UCSD-AML1 (cell line): ENCODE measurements around the gene KRTAP6-3.

ENCODE experiments used
- DNase-seq: peaks from one replicate; lab custom pipeline; 2025; ENCODE audit not compliant: unreplicated experiment; lab: John Stamatoyannopoulos, UW

The KRTAP6-3 gene, protein sequence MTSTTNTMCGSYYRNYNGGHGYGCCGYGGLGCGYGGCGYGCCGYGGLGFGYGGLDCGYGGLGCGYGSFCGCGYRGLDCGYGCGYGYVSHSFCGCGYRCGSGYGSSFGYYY

GRCh38 chr21:30592140-30592539 lies at the start of gene KRTAP6-3:
Gene KRTAP6-3 (plus strand): TSS chr21:30592440. CDS start chr21:30592446, 6 bp downstream.
- DNase-seq: no peak

- no peak for DNase-seq
Measured at GRCh38 chr21:30552782-30553181, 39.5 kb upstream of the KRTAP6-3 start.

GRCh38 chr21:30555095-30555494 lies 37.1 kb upstream of the KRTAP6-3 start:
- DNase-seq: no peak

GRCh38 chr21:30561264-30561895 lies 30.9 kb upstream of the KRTAP6-3 start, which contains the start of gene KRTAP19-7:
Gene KRTAP19-7 (minus strand): TSS chr21:30561314. CDS start chr21:30561289, 25 bp downstream.
- no peak for DNase-seq

DNA sequence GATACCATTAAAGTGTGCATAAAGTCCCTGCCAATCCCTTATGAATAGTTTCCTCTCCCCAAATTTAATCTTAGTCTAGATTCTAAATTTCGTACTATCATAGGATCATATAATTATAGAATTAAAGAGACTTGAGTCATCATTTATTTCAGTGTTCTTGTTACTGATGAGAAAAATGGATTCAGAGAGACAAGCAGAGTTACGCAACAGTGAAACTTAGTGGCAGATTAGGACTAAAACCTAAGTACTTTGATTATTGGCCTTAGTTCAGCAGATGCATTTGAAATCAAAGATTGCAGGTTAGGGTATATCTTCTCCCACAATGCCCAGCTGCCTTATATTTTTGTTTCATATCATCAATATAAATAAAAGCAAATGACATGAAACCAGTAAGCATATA lies 30.3 kb upstream of the KRTAP6-3 start:
- no peak for DNase-seq

GRCh38 chr21:30563072-30563471 lies 29.2 kb upstream of the KRTAP6-3 start:
- no peak for DNase-seq

DNA sequence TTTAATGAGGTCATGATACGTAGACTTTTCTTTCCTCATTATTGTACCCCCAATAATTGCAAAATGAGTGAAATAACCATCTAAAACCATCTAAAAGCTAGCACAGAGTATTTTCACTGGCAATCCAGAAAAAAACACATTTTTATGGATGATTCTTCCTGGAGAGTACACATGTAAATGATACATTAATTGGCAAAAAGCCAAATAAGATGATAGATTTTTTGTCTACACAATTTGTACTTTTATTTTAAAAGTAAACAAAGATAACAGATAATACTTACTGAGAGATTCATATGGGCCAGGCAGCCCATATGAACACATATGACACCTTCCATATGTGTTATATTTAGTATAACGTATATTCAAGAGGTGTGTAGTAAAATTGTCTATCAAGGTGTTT lies 28.6 kb upstream of the KRTAP6-3 start:
- DNase-seq: no peak

GRCh38 chr21:30567617-30568016 lies 24.6 kb upstream of the KRTAP6-3 start:
- no peak for DNase-seq

DNA sequence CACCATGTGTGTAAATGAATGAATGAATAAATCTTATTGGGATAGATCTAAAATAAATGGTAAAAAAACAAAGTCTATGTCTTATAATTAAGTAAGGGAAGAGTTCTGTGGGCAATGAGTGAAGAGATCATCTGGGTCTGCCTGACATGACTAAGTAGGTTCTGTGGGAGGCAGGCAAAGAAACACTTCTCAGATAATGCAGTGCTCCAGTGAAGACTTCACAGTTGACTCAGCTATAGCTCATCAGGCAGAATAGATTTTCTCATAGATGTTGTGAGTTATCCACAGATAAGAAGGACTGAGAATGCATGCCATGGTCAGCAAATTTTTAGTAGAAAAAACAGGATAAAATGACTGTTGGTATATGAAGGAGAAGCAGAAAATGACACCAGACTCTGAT lies 14.5 kb upstream of the KRTAP6-3 start:
- DNase-seq: no peak

GRCh38 chr21:30579346-30579745 lies 12.9 kb upstream of the KRTAP6-3 start:
- no peak for DNase-seq

DNA sequence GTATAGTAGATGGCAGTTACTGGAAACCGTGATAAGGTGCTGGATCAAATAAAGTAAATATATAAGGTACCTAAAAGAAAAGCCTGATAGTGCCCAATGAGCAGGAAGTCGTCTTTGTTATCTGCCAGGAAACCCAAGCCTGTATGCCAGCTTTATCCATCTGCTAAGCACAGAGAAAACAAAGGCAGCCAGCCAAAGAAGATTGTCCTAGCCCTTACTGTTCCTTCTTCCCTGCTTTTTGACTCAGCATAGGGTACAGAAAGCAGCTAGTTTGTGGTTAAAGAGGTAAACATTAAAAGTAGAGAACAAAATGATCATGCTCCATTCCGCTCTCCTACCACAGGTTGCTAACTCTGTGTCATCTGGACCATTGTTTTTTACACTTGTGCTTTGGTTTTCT lies 12.1 kb upstream of the KRTAP6-3 start:
- no peak for DNase-seq

DNA sequence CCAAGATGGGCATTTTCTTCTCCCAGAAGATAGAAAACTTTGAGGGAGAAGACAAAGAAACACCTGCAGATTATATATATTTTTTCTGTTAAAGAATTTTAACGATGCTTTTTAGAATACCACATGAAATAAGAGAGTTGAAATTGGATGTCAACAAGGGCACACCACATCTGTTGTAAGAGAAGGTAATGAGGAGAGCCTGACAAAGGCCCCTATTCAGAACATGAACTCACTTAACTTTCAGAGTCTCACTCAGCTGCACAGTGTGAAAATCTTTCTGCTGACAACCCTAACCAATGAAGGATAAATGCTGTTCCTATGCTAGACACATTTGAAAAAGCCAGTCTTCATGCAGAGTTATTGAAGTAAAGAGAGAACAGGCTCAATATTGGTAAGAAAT lies 9.4 kb upstream of the KRTAP6-3 start:
- DNase-seq: no peak

- DNase-seq: no peak
Measured at GRCh38 chr21:30590297-30590696, 1.9 kb upstream of the KRTAP6-3 start, which contains the start of gene KRTAP22-2. Gene KRTAP22-2 (minus strand): TSS chr21:30590397.

GRCh38 chr21:30598802-30599201 lies 6.6 kb downstream of the KRTAP6-3 start, which contains the start of gene KRTAP6-2:
Gene KRTAP6-2 (minus strand): TSS chr21:30598902. CDS start chr21:30598874, 28 bp downstream.
- no peak for DNase-seq

GRCh38 chr21:30600787-30601186 lies 8.5 kb downstream of the KRTAP6-3 start, which contains the start of gene KRTAP22-1:
Gene KRTAP22-1 (plus strand): TSS chr21:30601087.
- no peak for DNase-seq

- no peak for DNase-seq
Measured at GRCh38 chr21:30605968-30606367, 13.7 kb downstream of the KRTAP6-3 start.

DNA sequence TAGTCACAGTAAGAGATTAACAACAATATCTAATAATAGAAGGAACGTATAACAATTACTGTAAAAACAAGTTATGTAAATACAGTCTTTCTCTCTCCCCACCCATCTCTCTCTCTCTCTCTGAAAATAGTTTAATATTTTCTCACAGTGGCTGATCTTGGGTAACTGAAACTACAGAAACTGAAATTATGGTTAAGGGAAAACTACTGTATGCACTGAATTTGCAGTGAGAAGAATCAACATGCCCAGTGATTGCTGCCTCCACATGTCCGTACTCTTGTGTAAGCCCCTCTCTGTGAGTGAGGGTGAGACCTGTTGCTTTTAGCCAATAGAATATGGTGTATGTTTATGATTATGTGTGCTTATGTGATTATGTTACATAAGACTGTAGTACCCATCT lies 19.9 kb downstream of the KRTAP6-3 start:
- no peak for DNase-seq

- DNase-seq: no peak
Measured at GRCh38 chr21:30613836-30614235, 21.6 kb downstream of the KRTAP6-3 start, which contains the start of gene KRTAP6-1. Gene KRTAP6-1 (minus strand): TSS chr21:30613930. CDS start chr21:30613904, 26 bp downstream.

GRCh38 chr21:30615199-30615598 lies 23.0 kb downstream of the KRTAP6-3 start:
- DNase-seq: no peak

- no peak for DNase-seq
Measured at GRCh38 chr21:30616125-30616524, 23.9 kb downstream of the KRTAP6-3 start, which contains the start of gene KRTAP20-1. Gene KRTAP20-1 (plus strand): TSS chr21:30616425. CDS start chr21:30616455, 30 bp downstream.

GRCh38 chr21:30620080-30620479 lies 27.8 kb downstream of the KRTAP6-3 start:
- no peak for DNase-seq

- DNase-seq: no peak
Measured at GRCh38 chr21:30620522-30620921, 28.3 kb downstream of the KRTAP6-3 start, which contains the start of gene KRTAP20-4. Gene KRTAP20-4 (plus strand): TSS chr21:30620627.
